ENCODE measurements around the gene DPT.

- TF ChIP-seq EZH2 (IDR thresholded peaks at IDR 0.05; ENCODE audit: low read length) (no peak), CTCF (optimal IDR thresholded peaks at IDR 0.05 in 1 of 3, IDR thresholded peaks at IDR 0.05 in 1 of 3, conservative IDR thresholded peaks at IDR 0.05 in 1 of 3; ENCODE audit: extremely low read depth in 1 of 3, insufficient read depth in 2 of 3, low read length in 3 of 3) (no peak)
Observed at GRCh38 chr1:168697356-168698126, 31.5 kb downstream of the DPT start.

Measured in keratinocyte (primary cell).